ENCODE data around the gene LRRC57.

Gene LRRC57

GRCh38 chr15:42490671-42491538, 57.7 kb downstream of the LRRC57 start, which contains the start of gene ZNF106:
ZNF106 (minus strand) TSS chr15:42491141; CDS start chr15:42472289, 18,852 bp downstream.
- DNase-seq: peak; percentile 83

- no peak for DNase-seq
Observed at GRCh38 chr15:42490291-42490670, 58.3 kb downstream of the LRRC57 start.
